ENCODE results near the gene UROC1. TPM values are rescaled to one million over a fixed set of nuclear protein-coding genes. Genes with fewer than 3 reads are reported as not detected.
A peak's percentile ranks its signal among the peaks of the same experiment; 100 is the strongest.

Gene UROC1
- total and polyA plus RNA-seq, 2 of the 13 experiments (the other 11 are each of a cell fraction or from before 2014, with no cell fraction given): 0.71 to 1.3 TPM

GRCh38 chr3:126528800-126529541 lies 11.4 kb upstream of the UROC1 start (continued):
- TF ChIP-seq, protein P1, sequence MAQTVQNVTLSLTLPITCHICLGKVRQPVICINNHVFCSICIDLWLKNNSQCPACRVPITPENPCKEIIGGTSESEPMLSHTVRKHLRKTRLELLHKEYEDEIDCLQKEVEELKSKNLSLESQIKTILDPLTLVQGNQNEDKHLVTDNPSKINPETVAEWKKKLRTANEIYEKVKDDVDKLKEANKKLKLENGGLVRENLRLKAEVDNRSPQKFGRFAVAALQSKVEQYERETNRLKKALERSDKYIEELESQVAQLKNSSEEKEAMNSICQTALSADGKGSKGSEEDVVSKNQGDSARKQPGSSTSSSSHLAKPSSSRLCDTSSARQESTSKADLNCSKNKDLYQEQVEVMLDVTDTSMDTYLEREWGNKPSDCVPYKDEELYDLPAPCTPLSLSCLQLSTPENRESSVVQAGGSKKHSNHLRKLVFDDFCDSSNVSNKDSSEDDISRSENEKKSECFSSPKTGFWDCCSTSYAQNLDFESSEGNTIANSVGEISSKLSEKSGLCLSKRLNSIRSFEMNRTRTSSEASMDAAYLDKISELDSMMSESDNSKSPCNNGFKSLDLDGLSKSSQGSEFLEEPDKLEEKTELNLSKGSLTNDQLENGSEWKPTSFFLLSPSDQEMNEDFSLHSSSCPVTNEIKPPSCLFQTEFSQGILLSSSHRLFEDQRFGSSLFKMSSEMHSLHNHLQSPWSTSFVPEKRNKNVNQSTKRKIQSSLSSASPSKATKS (CRISPR knock-in tag; IDR thresholded peaks at IDR 0.05): no peak
- TF ChIP-seq CSRNP1 (CRISPR knock-in tag; IDR thresholded peaks at IDR 0.05) (no peak), ETV5 (CRISPR knock-in tag; IDR thresholded peaks at IDR 0.05; ENCODE audit: borderline replicate concordance) (peak; percentile 60), RERE (CRISPR knock-in tag; IDR thresholded peaks at IDR 0.05; ENCODE audit: low read depth) (0 out of 2 replicates have a peak, but pooled peaks have one; percentile 29), MLXIP (CRISPR knock-in tag; IDR thresholded peaks at IDR 0.05; ENCODE audit: borderline replicate concordance) (no peak), ZNF598 (CRISPR knock-in tag; IDR thresholded peaks at IDR 0.05; ENCODE audit: borderline replicate concordance) (peak; percentile 77; the same call in 1 of the 2 replicates), ZNF639 (CRISPR knock-in tag; conservative IDR thresholded peaks at IDR 0.05) (peak; percentile 65; the same call in 1 of the 2 replicates), EZH2 (conservative IDR thresholded peaks at IDR 0.05; ENCODE audit: low read depth, low read length) (no peak), GFI1 (CRISPR knock-in tag; IDR thresholded peaks at IDR 0.05; ENCODE audit: borderline replicate concordance) (no peak; the same call in 1 of the 2 replicates)
- TF ChIP-seq, protein P2, sequence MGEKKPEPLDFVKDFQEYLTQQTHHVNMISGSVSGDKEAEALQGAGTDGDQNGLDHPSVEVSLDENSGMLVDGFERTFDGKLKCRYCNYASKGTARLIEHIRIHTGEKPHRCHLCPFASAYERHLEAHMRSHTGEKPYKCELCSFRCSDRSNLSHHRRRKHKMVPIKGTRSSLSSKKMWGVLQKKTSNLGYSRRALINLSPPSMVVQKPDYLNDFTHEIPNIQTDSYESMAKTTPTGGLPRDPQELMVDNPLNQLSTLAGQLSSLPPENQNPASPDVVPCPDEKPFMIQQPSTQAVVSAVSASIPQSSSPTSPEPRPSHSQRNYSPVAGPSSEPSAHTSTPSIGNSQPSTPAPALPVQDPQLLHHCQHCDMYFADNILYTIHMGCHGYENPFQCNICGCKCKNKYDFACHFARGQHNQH (CRISPR knock-in tag; IDR thresholded peaks at IDR 0.05): peak; percentile 87
- TF ChIP-seq, protein P3, sequence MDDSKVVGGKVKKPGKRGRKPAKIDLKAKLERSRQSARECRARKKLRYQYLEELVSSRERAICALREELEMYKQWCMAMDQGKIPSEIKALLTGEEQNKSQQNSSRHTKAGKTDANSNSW (CRISPR knock-in tag; IDR thresholded peaks at IDR 0.05; ENCODE audit: borderline replicate concordance): no peak
